OCI-LY7 (cell line): ENCODE results near the gene POU6F2. TPM values are rescaled to one million over a fixed set of nuclear protein-coding genes. Genes with fewer than 3 reads are reported as not detected.

Source experiments
- BruUV-seq: library from RNA; stranded (reverse); fragments of 400-500 nt; replicated peaks from 2 replicates; lab custom pipeline; 2021; lab: Mats Ljungman, UMichigan
- CTCF ChIA-PET: fragments of 300-600 bp; sonication (Branson Sonifier 250); formaldehyde crosslinking; loops from one replicate; lab custom pipeline; 2022; ENCODE audit warnings: antibody characterized with exemption; ENCODE audit not compliant: unreplicated experiment; lab: Charles Lee
- POLR2A ChIA-PET: fragments of 300-600 bp; sonication (Branson Sonifier 250); formaldehyde crosslinking; loops from one replicate; lab custom pipeline; 2022; ENCODE audit warnings: antibody characterized with exemption; lab: Charles Lee
- DNase-seq: peaks from one replicate; pipeline ENCODE4 v3.0.0-alpha.2; 2015; ENCODE audit warnings: low spot score
- H2AFZ ChIP-seq: fragments of 200-600 bp; sonication (generic), shearing (Covaris generic); 2 replicates; pipeline ENCODE4 v1.6.1; 2014; ENCODE audit warnings: mild to moderate bottlenecking, antibody characterized with exemption, low read length, moderate library complexity
- H3K27ac ChIP-seq: fragments of 200-600 bp; sonication (generic); 2 replicates; pipeline ENCODE4 v1.5.1; 2014; ENCODE audit warnings: mixed run types, low read depth, mild to moderate bottlenecking, moderate library complexity, low read length, inconsistent platforms; ENCODE audit not compliant: poor library complexity, severe bottlenecking
- H3K36me3 ChIP-seq: fragments of 200-600 bp; sonication (generic); 2 replicates; pipeline ENCODE4 v1.6.1; 2014; ENCODE audit warnings: mild to moderate bottlenecking, antibody characterized with exemption, low read length, moderate library complexity, mixed read lengths; ENCODE audit not compliant: insufficient read depth
- H3K4me1 ChIP-seq: fragments of 200-600 bp; sonication (generic); 2 replicates; pipeline ENCODE4 v1.5.1; 2014; ENCODE audit warnings: mild to moderate bottlenecking, low read length; ENCODE audit not compliant: insufficient read depth, poor library complexity, severe bottlenecking
- H3K4me2 ChIP-seq: fragments of 200-600 bp; sonication (generic); 2 replicates; pipeline ENCODE4 v1.6.1; 2014; ENCODE audit warnings: mild to moderate bottlenecking, low read length
- H3K4me3 ChIP-seq: fragments of 200-600 bp; sonication (generic); 2 replicates; pipeline ENCODE4 v1.5.1; 2014; ENCODE audit warnings: mild to moderate bottlenecking, low read depth, low read length; ENCODE audit not compliant: poor library complexity, severe bottlenecking
- H3K79me2 ChIP-seq: fragments of 200-600 bp; sonication (generic); 2 replicates; pipeline ENCODE4 v1.6.1; 2016; ENCODE audit warnings: low read depth, mild to moderate bottlenecking, low read length, moderate library complexity, mixed read lengths; ENCODE audit not compliant: insufficient read depth
- H3K9me2 ChIP-seq: fragments of 200-600 bp; sonication (generic); 2 replicates; pipeline ENCODE4 v1.6.1; 2016; ENCODE audit warnings: mild to moderate bottlenecking, low read length, mixed read lengths; ENCODE audit not compliant: insufficient read depth
- H3K9me3 ChIP-seq: fragments of 200-600 bp; sonication (generic); 2 replicates; pipeline ENCODE4 v1.6.1; 2014; ENCODE audit warnings: mild to moderate bottlenecking, mixed run types, low read length, mixed read lengths
- H4K20me1 ChIP-seq: fragments of 200-600 bp; sonication (generic); 2 replicates; pipeline ENCODE4 v1.6.1; 2014; ENCODE audit warnings: mild to moderate bottlenecking, antibody characterized with exemption, low read length, moderate library complexity, mixed read lengths; ENCODE audit not compliant: insufficient read depth
- CTCF ChIP-seq: fragments of 200-600 bp; sonication (generic); conservative IDR thresholded peaks from 2 replicates; pipeline ENCODE4 v1.5.1; 2014; ENCODE audit warnings: mild to moderate bottlenecking, antibody characterized with exemption, low read length, moderate library complexity, mixed read lengths
- EZH2phosphoT487 ChIP-seq: fragments of 200-600 bp; sonication (generic); IDR thresholded peaks from 2 replicates; pipeline ENCODE4 v1.6.1; 2018; ENCODE audit warnings: low read depth, borderline replicate concordance, mild to moderate bottlenecking, mixed run types, antibody characterized with exemption, low read length, moderate library complexity, mixed read lengths
- intact Hi-C: fragments of 100-400 bp; cut with micrococcal nuclease; formaldehyde crosslinking; loops from one replicate; pipeline ENCODE4 v1.10.0; 2022; ENCODE audit not compliant: unreplicated experiment
- total RNA-seq, 2 experiments: library from RNA; depleted of rRNA in 1 of 2; stranded (reverse); fragments of >200 nt in 1 of 2; shearing (Covaris generic) in 1 of 2; gene quantifications; 2 replicates each; pipeline ENCODE4 v1.2.3, GENCODE V29; 2014 to 2022

Gene POU6F2
- total RNA-seq, 2 experiments from 2014 or later, result 0.40 TPM; not detected in 1

DNA sequence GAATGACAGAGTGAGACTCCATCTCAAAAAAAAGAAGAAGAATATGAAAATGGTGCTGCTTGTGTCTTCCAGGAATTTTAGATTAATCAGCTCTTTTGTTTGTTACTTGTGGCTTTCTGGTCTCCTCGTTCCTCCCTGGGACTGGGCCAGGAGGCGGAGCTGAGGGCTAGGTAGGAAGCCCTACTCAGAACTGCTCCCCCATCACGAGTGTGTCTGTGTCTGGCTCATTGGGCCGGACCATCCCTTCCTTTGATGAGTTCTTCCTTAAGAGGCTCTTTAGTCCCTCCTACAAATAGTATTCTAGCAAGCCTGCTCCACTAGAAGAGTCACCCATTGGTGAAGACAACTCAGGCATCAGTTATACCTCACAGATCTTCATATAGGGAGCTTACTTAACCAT is 531.7 kb downstream of the POU6F2 start:
- intact Hi-C loops, result no loop called here
- Histone ChIP-seq H3K27ac (no peak overlapping the region), H3K79me2 (no peaks in the 10 kb centered on the region), H3K9me3 (no peaks in the 10 kb centered on the region), H3K4me2 (no peak overlapping the region), H3K9me2 (no peaks in the 10 kb centered on the region), H3K4me3 (no peak overlapping the region), H2AFZ (no peak overlapping the region), H4K20me1 (no peaks in the 10 kb centered on the region), H3K4me1 (no peaks in the 10 kb centered on the region), H3K36me3 (no peaks in the 10 kb centered on the region)
- TF ChIP-seq CTCF, result no peak
- no peak for TF ChIP-seq EZH2phosphoT487
- CTCF ChIA-PET, result no interaction called here
- no peak for DNase-seq
- no TSS peak for BruUV-seq
- POLR2A ChIA-PET, result no interaction called here

- Histone ChIP-seq H3K27ac (no peak overlapping the region), H2AFZ (no peak overlapping the region), H3K4me3 (no peak overlapping the region), H3K79me2 (no peaks in the 10 kb centered on the region), H3K9me2 (no peaks in the 10 kb centered on the region), H4K20me1 (no peaks in the 10 kb centered on the region), H3K4me1 (no peaks in the 10 kb centered on the region), H3K36me3 (no peaks in the 10 kb centered on the region), H3K4me2 (no peak overlapping the region), H3K9me3 (no peaks in the 10 kb centered on the region)
- CTCF ChIA-PET, result no interaction called here
- DNase-seq, result no peak
- intact Hi-C loops, result no loop called here
- POLR2A ChIA-PET, result no interaction called here
- no TSS peak for BruUV-seq
- no peak for TF ChIP-seq CTCF
- TF ChIP-seq EZH2phosphoT487, result no peak
Measured at GRCh38 chr7:39509912-39510311, 532.2 kb downstream of the POU6F2 start.

DNA sequence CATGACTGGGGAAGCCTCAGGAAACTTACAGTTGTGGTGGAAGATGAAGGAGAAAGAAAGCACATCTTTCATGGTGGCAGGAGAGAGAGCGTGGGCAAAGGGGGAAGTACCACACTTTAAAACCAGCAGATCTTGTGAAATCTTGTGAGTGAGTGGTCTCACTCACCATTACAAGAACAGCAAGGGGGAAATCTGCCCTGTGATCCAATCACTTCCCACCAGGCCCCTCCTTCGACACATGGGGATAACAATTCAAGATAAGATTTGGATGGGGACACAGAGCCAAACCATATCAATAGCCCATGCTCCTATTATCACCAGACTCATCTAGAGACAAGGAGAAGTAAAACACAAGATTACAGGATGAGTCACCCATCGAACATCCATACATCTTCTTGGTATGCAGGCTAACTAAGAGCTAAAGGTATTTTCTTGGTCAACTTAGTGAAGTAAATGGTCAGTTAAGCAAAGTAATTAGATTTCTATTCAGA is 533.2 kb downstream of the POU6F2 start:
- no peak for DNase-seq
- no peaks in the 10 kb centered on the region for H4K20me1 ChIP-seq
- H3K4me2 ChIP-seq, result no peak overlapping the region
- POLR2A ChIA-PET, result no interaction called here
- no peak overlapping the region for H3K27ac ChIP-seq
- no peaks in the 10 kb centered on the region for H3K79me2 ChIP-seq
- intact Hi-C loops, result no loop called here
- H3K9me2 ChIP-seq, result no peaks in the 10 kb centered on the region
- CTCF ChIA-PET, result no interaction called here
- no TSS peak for BruUV-seq
- no peaks in the 10 kb centered on the region for H3K36me3 ChIP-seq
- H3K4me1 ChIP-seq, result no peaks in the 10 kb centered on the region
- TF ChIP-seq CTCF, result no peak
- TF ChIP-seq EZH2phosphoT487, result no peak
- no peaks in the 10 kb centered on the region for H3K9me3 ChIP-seq
- H2AFZ ChIP-seq, result no peak overlapping the region
- no peak overlapping the region for H3K4me3 ChIP-seq
